DOHH2 (cell line): Measurements from ENCODE around the gene GDPGP1.

Experiments used
- H3F3A ChIP-seq: fragments of 200-600 bp; sonication (generic), shearing (Covaris generic); 2 replicates; pipeline ENCODE4 v1.6.0; 2016; ENCODE audit warnings: antibody characterized with exemption, mild to moderate bottlenecking; ENCODE audit not compliant: control insufficient read depth, insufficient read depth
- H3K27ac ChIP-seq: fragments of 200-600 bp; sonication (generic); 2 replicates; pipeline ENCODE4 v1.5.1; 2014; ENCODE audit warnings: low read depth, mild to moderate bottlenecking, low read length, moderate library complexity
- H3K27me3 ChIP-seq: fragments of 200-600 bp; sonication (generic); 2 replicates; pipeline ENCODE4 v1.6.1; 2014; ENCODE audit warnings: mild to moderate bottlenecking, low read length, mixed read lengths; ENCODE audit not compliant: control insufficient read depth
- H3K36me3 ChIP-seq: fragments of 200-600 bp; sonication (generic); 2 replicates; pipeline ENCODE4 v1.6.1; 2014; ENCODE audit warnings: mild to moderate bottlenecking, low read length, moderate library complexity, mixed read lengths; ENCODE audit not compliant: control insufficient read depth
- H3K4me1 ChIP-seq: fragments of 200-600 bp; sonication (generic); 2 replicates; pipeline ENCODE4 v1.6.1; 2014; ENCODE audit warnings: mild to moderate bottlenecking, low read length, mixed read lengths; ENCODE audit not compliant: control insufficient read depth
- H3K4me2 ChIP-seq: fragments of 200-600 bp; sonication (generic); 2 replicates; pipeline ENCODE4 v1.6.0; 2014; ENCODE audit warnings: mild to moderate bottlenecking, low read length, moderate library complexity
- H3K4me3 ChIP-seq: fragments of 200-600 bp; sonication (generic); 2 replicates; pipeline ENCODE4 v1.5.1; 2014; ENCODE audit warnings: mild to moderate bottlenecking, low read length, mixed read lengths
- H3K79me2 ChIP-seq: fragments of 200-600 bp; sonication (generic); 2 replicates; pipeline ENCODE4 v1.6.1; 2014; ENCODE audit warnings: mild to moderate bottlenecking, low read length, mixed read lengths; ENCODE audit not compliant: control insufficient read depth
- H3K9me2 ChIP-seq: fragments of 200-600 bp; sonication (generic); replicated peaks from 2 replicates; pipeline ENCODE4 v1.6.1; 2014; ENCODE audit warnings: mild to moderate bottlenecking, low read length, mixed read lengths; ENCODE audit not compliant: control insufficient read depth
- H3K9me3 ChIP-seq: fragments of 200-600 bp; sonication (generic); 2 replicates; pipeline ENCODE4 v1.6.1; 2014; ENCODE audit warnings: antibody characterized with exemption, low read length, mixed read lengths; ENCODE audit not compliant: control insufficient read depth, insufficient read depth
- H4K20me1 ChIP-seq: fragments of 200-600 bp; sonication (generic); 2 replicates; pipeline ENCODE4 v1.6.0; 2014; ENCODE audit warnings: low read depth, mild to moderate bottlenecking, antibody characterized with exemption, low read length, moderate library complexity; ENCODE audit not compliant: control insufficient read depth, insufficient read depth
- EZH2phosphoT487 ChIP-seq: fragments of 200-600 bp; sonication (generic); IDR thresholded peaks from 2 replicates; pipeline ENCODE4 v1.6.1; 2017; ENCODE audit warnings: borderline replicate concordance, mild to moderate bottlenecking, antibody characterized with exemption, low read length, moderate library complexity, mixed read lengths
- TF ChIP-seq, protein P1 (sequence below): fragments of 200-600 bp; sonication (generic); IDR thresholded peaks from one replicate; pipeline ENCODE4 v1.5.1; 2014; ENCODE audit warnings: antibody characterized with exemption, mild to moderate bottlenecking, low read depth, low read length; ENCODE audit not compliant: poor library complexity, severe bottlenecking

The GDPGP1 gene

DNA sequence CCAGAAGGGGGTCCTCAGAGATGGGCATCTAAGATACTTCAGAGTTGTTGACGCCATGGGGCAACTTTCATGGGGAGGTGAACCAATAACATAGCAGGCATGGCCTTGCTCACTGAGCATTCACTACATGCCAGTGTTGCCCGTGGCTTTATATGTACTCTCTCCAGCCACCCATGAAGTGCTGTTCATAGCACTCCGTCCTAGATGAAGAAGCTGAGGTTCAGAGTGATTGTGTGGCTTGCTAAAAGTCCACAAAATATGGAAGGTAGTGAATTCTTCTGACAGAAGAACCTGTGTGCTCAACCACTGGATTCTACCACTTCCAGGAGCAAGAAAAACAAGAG is 42.7 kb upstream of the GDPGP1 start:
- peak overlapping the region; percentile 70 for H3K4me3 ChIP-seq
- peak overlapping the region; percentile 87 for H3K27ac ChIP-seq

DNA sequence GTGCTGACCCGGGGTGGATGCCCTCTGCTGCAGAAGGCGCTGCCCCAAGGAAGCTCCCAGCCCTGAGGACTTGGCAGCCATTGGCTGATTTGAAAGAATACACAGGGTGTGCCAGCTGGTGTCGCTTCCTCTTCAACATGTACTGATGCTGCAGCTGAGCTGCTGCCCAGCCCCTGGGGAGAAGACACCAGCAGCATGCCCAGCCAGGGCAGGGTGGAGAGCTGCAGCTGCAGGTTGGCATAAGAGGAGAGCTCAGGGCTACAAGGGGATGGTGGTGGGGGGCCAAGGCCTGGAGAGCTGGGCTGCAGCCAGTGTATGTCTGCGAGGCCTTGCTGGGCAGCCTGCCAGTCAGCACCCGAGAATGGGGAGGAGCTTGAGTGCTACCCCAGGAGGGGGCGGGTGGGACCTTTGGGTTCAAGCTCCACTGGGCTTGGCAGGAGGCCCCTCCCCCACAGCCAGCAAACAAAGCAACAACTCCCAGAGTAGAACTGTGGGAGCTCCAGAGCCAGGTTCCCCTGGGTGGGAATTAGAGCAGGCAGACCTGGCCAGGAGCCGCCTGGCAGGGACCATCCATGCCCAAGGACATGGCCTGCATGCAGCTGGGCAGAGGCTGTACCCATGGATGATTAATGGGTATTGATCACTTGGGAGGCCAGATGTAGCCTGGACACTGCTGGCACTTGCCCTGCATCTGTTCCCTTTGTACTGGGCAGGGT is 42.1 kb upstream of the GDPGP1 start:
- Histone ChIP-seq H3K4me1 (peaks cover 75% of the 10 kb centered on the region), H3K4me2 (peak overlapping the region; percentile 96), H3F3A (peaks cover 10% of the 10 kb centered on the region), H3K4me3 (peak overlapping the region; percentile 70), H3K27ac (peak overlapping the region; percentile 87), H3K27me3 (no peaks in the 10 kb centered on the region), H3K36me3 (no peaks in the 10 kb centered on the region), H4K20me1 (no peaks in the 10 kb centered on the region), H3K9me2 (no peaks in the 10 kb centered on the region), H3K9me3 (no peaks in the 10 kb centered on the region), H3K79me2 (no peaks in the 10 kb centered on the region; the same call in 1 of the 2 replicates)
- TF ChIP-seq, protein P1, sequence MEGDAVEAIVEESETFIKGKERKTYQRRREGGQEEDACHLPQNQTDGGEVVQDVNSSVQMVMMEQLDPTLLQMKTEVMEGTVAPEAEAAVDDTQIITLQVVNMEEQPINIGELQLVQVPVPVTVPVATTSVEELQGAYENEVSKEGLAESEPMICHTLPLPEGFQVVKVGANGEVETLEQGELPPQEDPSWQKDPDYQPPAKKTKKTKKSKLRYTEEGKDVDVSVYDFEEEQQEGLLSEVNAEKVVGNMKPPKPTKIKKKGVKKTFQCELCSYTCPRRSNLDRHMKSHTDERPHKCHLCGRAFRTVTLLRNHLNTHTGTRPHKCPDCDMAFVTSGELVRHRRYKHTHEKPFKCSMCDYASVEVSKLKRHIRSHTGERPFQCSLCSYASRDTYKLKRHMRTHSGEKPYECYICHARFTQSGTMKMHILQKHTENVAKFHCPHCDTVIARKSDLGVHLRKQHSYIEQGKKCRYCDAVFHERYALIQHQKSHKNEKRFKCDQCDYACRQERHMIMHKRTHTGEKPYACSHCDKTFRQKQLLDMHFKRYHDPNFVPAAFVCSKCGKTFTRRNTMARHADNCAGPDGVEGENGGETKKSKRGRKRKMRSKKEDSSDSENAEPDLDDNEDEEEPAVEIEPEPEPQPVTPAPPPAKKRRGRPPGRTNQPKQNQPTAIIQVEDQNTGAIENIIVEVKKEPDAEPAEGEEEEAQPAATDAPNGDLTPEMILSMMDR = no peak
- TF ChIP-seq EZH2phosphoT487 = no peak

More for the DNA sequence above, 42.7 kb upstream of the GDPGP1 start:
- no peaks in the 10 kb centered on the region for H3K9me3 ChIP-seq
- H4K20me1 ChIP-seq = no peaks in the 10 kb centered on the region
- peaks cover 75% of the 10 kb centered on the region for H3K4me1 ChIP-seq
- peaks cover 10% of the 10 kb centered on the region for H3F3A ChIP-seq
- no peaks in the 10 kb centered on the region for H3K9me2 ChIP-seq
- no peaks in the 10 kb centered on the region for H3K36me3 ChIP-seq
- no peaks in the 10 kb centered on the region; the same call in 1 of the 2 replicates for H3K79me2 ChIP-seq
- no peaks in the 10 kb centered on the region for H3K27me3 ChIP-seq
- TF ChIP-seq EZH2phosphoT487 = no peak
- TF ChIP-seq, protein P1 = no peak
- peak overlapping the region; percentile 96 for H3K4me2 ChIP-seq

DNA sequence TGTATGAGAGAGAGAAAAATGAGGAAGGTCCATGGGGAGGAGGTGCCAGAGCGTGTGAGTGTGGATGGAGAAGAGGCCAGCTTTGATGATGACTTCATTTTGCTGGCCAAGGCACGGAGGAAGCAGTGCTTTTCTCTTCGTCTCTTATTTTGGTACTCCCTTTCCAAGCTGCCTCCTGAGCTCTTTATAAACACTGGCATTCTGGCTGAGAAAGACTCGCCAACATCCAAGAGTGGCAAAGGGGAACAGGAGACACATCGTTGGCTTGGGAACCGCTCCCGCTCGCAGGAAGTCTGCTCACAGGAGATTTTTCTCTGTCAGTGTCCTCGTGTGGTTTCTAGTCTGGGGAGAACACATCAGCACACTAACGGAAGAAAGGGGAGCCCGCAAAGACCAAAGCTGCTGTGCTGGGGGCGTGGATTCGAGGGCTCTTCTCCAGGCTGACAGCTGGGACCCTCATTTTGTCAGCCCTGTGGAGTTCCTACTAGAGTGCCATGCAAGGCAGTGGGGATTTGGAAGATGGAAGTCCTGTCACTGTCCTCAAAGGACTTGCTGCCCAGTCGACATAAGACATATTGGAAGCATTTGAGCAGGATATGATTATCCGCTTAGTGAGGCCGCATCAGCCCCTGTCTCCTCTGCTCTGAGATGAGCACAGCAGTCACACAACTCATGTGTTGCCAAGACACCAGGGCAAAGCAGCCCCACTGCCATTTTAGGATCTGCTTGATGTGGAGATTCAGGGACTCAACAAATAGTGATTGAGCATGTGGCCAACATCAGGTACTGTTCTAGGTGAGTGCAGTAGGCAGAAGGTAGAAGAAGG is 40.8 kb upstream of the GDPGP1 start:
- Histone ChIP-seq H3F3A (peaks cover 10% of the 10 kb centered on the region), H3K79me2 (no peaks in the 10 kb centered on the region; the same call in 1 of the 2 replicates), H3K36me3 (no peaks in the 10 kb centered on the region), H4K20me1 (no peaks in the 10 kb centered on the region), H3K27me3 (no peaks in the 10 kb centered on the region), H3K4me2 (peak overlapping the region; percentile 96), H3K27ac (peak overlapping the region; percentile 87), H3K4me1 (peaks cover 68% of the 10 kb centered on the region), H3K9me2 (no peaks in the 10 kb centered on the region), H3K9me3 (no peaks in the 10 kb centered on the region), H3K4me3 (peak overlapping the region; percentile 70)
- no peak for TF ChIP-seq EZH2phosphoT487
- TF ChIP-seq, protein P1 = no peak
